Measurements from ENCODE around the gene EMC10.

EMC10 gene

GRCh38 chr19:50478901-50479715 lies 2.8 kb downstream of the EMC10 start:
- DNase-seq (ENCODE audit: low read depth) = no peak

- no peak for DNase-seq (ENCODE audit: low read depth)
Measured at GRCh38 chr19:50479761-50480251, 3.5 kb downstream of the EMC10 start.

GRCh38 chr19:50480281-50481111 lies 4.2 kb downstream of the EMC10 start:
- no peak for DNase-seq (ENCODE audit: low read depth)

GRCh38 chr19:50481351-50482149 lies 5.2 kb downstream of the EMC10 start:
- DNase-seq (ENCODE audit: low read depth) = no peak

- no peak for DNase-seq (ENCODE audit: low read depth)
Measured at GRCh38 chr19:50482271-50482855, 6.1 kb downstream of the EMC10 start.

- no peak for DNase-seq (ENCODE audit: low read depth)
Measured at GRCh38 chr19:50482916-50483315, 6.6 kb downstream of the EMC10 start.

GRCh38 chr19:50485284-50485955 lies 9.1 kb downstream of the EMC10 start:
- no peak for DNase-seq (ENCODE audit: low read depth)

GRCh38 chr19:50486823-50487515 lies 10.7 kb downstream of the EMC10 start:
- DNase-seq (ENCODE audit: low read depth) = peak; percentile 14

GRCh38 chr19:50488389-50489194 lies 12.3 kb downstream of the EMC10 start:
- no peak for DNase-seq (ENCODE audit: low read depth)

- no peak for DNase-seq (ENCODE audit: low read depth)
Measured at GRCh38 chr19:50489461-50490011, 13.2 kb downstream of the EMC10 start.

GRCh38 chr19:50490411-50490811 lies 14.1 kb downstream of the EMC10 start:
- DNase-seq (ENCODE audit: low read depth) = no peak

GRCh38 chr19:50490991-50491472 lies 14.7 kb downstream of the EMC10 start:
- no peak for DNase-seq (ENCODE audit: low read depth)

GRCh38 chr19:50492303-50493052 lies 16.2 kb downstream of the EMC10 start:
- peak; percentile 11 for DNase-seq (ENCODE audit: low read depth)

GRCh38 chr19:50493171-50493570 lies 16.9 kb downstream of the EMC10 start:
- no peak for DNase-seq (ENCODE audit: low read depth)

GRCh38 chr19:50494186-50495019 lies 18.1 kb downstream of the EMC10 start:
- DNase-seq (ENCODE audit: low read depth) = no peak

GRCh38 chr19:50495020-50495531 lies 18.8 kb downstream of the EMC10 start:
- DNase-seq (ENCODE audit: low read depth) = no peak

Measured in stimulated activated CD4-positive, alpha-beta T cell treated with anti-CD3 and anti-CD28 coated beads, Interleukin-2, amount 100 ng/mL, for 4 hours (primary cell).